MM.1S (cell line): ENCODE results near the gene DZANK1.
"Not testable (repeated sequence)": the region's sequence is repeated elsewhere in the genome, so short reads cannot be mapped to it uniquely, and the experiment has no call there.

Experiments used
- DNase-seq: peaks from one replicate; pipeline ENCODE4 v3.0.0-alpha.2; 2015
- H2AFZ ChIP-seq: fragments of 300-600 bp; sonication (generic); 2 replicates; pipeline ENCODE4 v1.6.0; 2016; ENCODE audit warnings: antibody characterized with exemption, low read length
- H3F3A ChIP-seq: fragments of 300-600 bp; sonication (generic); 2 replicates; pipeline ENCODE4 v1.6.1; 2016; ENCODE audit warnings: mild to moderate bottlenecking, antibody characterized with exemption, low read length, moderate library complexity, mixed read lengths; ENCODE audit not compliant: insufficient read depth
- H3K27ac ChIP-seq: fragments of 300-600 bp; sonication (generic); 2 replicates; pipeline ENCODE4 v1.5.1; 2016; ENCODE audit warnings: mild to moderate bottlenecking, low read length
- H3K27me3 ChIP-seq: fragments of 300-600 bp; sonication (generic); replicated peaks from 2 replicates; pipeline ENCODE4 v1.6.0; 2016; ENCODE audit warnings: low read length; ENCODE audit not compliant: insufficient read depth
- H3K36me3 ChIP-seq: fragments of 300-600 bp; sonication (generic); replicated peaks from 2 replicates; pipeline ENCODE4 v1.6.1; 2016; ENCODE audit warnings: mild to moderate bottlenecking, low read length, mixed read lengths; ENCODE audit not compliant: insufficient read depth
- H3K4me1 ChIP-seq: fragments of 300-600 bp; sonication (generic); 2 replicates; pipeline ENCODE4 v1.6.1; 2016; ENCODE audit warnings: low read length, mixed read lengths
- H3K4me2 ChIP-seq: fragments of 300-600 bp; sonication (generic); 2 replicates; pipeline ENCODE4 v1.6.0; 2016; ENCODE audit warnings: low read depth, low read length
- H3K4me3 ChIP-seq: fragments of 300-600 bp; sonication (generic); 2 replicates; pipeline ENCODE4 v1.5.1; 2016; ENCODE audit warnings: low read length, mixed read lengths
- H3K79me2 ChIP-seq: fragments of 300-600 bp; sonication (generic); 2 replicates; pipeline ENCODE4 v1.6.1; 2016; ENCODE audit warnings: mixed run types, low read length, mixed read lengths
- H3K9ac ChIP-seq: fragments of 300-600 bp; sonication (generic); 2 replicates; pipeline ENCODE4 v1.6.1; 2016; ENCODE audit warnings: low read length, mixed read lengths
- H3K9me2 ChIP-seq: fragments of 300-600 bp; sonication (generic); replicated peaks from 2 replicates; pipeline ENCODE4 v1.6.1; 2016; ENCODE audit warnings: mild to moderate bottlenecking, low read length, mixed read lengths; ENCODE audit not compliant: insufficient read depth
- H3K9me3 ChIP-seq: fragments of 300-600 bp; sonication (generic); replicated peaks from 2 replicates; pipeline ENCODE4 v1.6.1; 2016; ENCODE audit warnings: mild to moderate bottlenecking, low read length, mixed read lengths; ENCODE audit not compliant: insufficient read depth
- H4K20me1 ChIP-seq: fragments of 300-600 bp; sonication (generic); 2 replicates; pipeline ENCODE4 v1.6.1; 2016; ENCODE audit warnings: mild to moderate bottlenecking, low read length, moderate library complexity, mixed read lengths; ENCODE audit not compliant: insufficient read depth
- CTCF ChIP-seq: fragments of 300-600 bp; sonication (generic); IDR thresholded peaks from 2 replicates; pipeline ENCODE4 v1.5.1; 2016; ENCODE audit warnings: antibody characterized with exemption, low read length, mixed read lengths
- EZH2 ChIP-seq: fragments of 300-600 bp; sonication (generic); optimal IDR thresholded peaks from 2 replicates; pipeline ENCODE3; 2017; ENCODE audit warnings: low read depth, mild to moderate bottlenecking, antibody characterized with exemption, low read length, mixed read lengths
- EZH2phosphoT487 ChIP-seq: fragments of 300-600 bp; sonication (generic); IDR thresholded peaks from 2 replicates; pipeline ENCODE4 v1.6.1; 2018; ENCODE audit warnings: antibody characterized with exemption, low read length

Gene DZANK1

GRCh38 chr20:18359854-18360253 is 107.0 kb downstream of the DZANK1 start:
- no peak overlapping the region for H3K9ac ChIP-seq
- peaks cover 11% of the 10 kb centered on the region for H3K4me1 ChIP-seq
- no peaks in the 10 kb centered on the region for H3K9me3 ChIP-seq
- no peak overlapping the region for H3K4me3 ChIP-seq
- H3K9me2 ChIP-seq: no peaks in the 10 kb centered on the region
- peak overlapping the region; percentile 48 for H2AFZ ChIP-seq
- no peaks in the 10 kb centered on the region for H4K20me1 ChIP-seq
- H3F3A ChIP-seq: no peaks in the 10 kb centered on the region
- TF ChIP-seq EZH2phosphoT487: no peak
- no peak for TF ChIP-seq CTCF
- TF ChIP-seq EZH2: no peak
- no peak overlapping the region for H3K4me2 ChIP-seq
- no peak overlapping the region for H3K27ac ChIP-seq
- DNase-seq: no peak
- no peaks in the 10 kb centered on the region for H3K79me2 ChIP-seq
- H3K27me3 ChIP-seq: no peaks in the 10 kb centered on the region
- H3K36me3 ChIP-seq: no peaks in the 10 kb centered on the region

GRCh38 chr20:18349749-18350148 is 117.1 kb downstream of the DZANK1 start:
- not testable (repeated sequence) for DNase-seq, H3K36me3 ChIP-seq, H3K9me2 ChIP-seq, H3K4me1 ChIP-seq, H3K27ac ChIP-seq, H3K9me3 ChIP-seq, H3K27me3 ChIP-seq, H3K4me3 ChIP-seq, H3K79me2 ChIP-seq, H3F3A ChIP-seq, H2AFZ ChIP-seq, H3K9ac ChIP-seq, H3K4me2 ChIP-seq, H4K20me1 ChIP-seq
